Peyer's patch (tissue), 4 donors: ENCODE measurements around the gene ABCD2. TPM values are rescaled to one million over a fixed set of nuclear protein-coding genes. Genes with fewer than 3 reads are reported as not detected.

Experiments
- DNase-seq, 3 donors: peaks; one replicate each; pipeline ENCODE4 v3.0.0-alpha.2; 2017 to 2019
- H3K27ac ChIP-seq, 4 donors: fragments of 200-600 bp; sonication (generic); one replicate each; pipeline ENCODE4 v1.5.1; 2016 to 2019
- H3K27me3 ChIP-seq, 2 donors: fragments of 200-600 bp; sonication (generic); one replicate each; pipeline ENCODE4 v1.5.1; 2019
- H3K36me3 ChIP-seq, 3 donors: fragments of 200-600 bp; sonication (generic); one replicate each; pipeline ENCODE4 v1.5.1; 2016 to 2019
- H3K4me1 ChIP-seq, 4 donors: fragments of 200-600 bp; sonication (generic); one replicate each; pipeline ENCODE4 v1.5.1; 2016 to 2019
- H3K4me3 ChIP-seq, 4 donors: fragments of 200-600 bp; sonication (generic); 1 replicate in 3 of 4; 2 replicates in 1 of 4; pipeline ENCODE4 v1.5.1; 2016 to 2019; ENCODE audit warnings: mild to moderate bottlenecking in 1 of 4
- H3K9me3 ChIP-seq, 4 donors: fragments of 200-600 bp; sonication (generic); one replicate each; pipeline ENCODE4 v1.5.1; 2016 to 2019; ENCODE audit warnings: mild to moderate bottlenecking in 1 of 4
- POLR2A ChIP-seq, 2 donors: fragments of 450-650 bp; IDR thresholded peaks; one replicate each; pipeline ENCODE4 v1.5.1; 2017; ENCODE audit warnings: antibody characterized with exemption in 2 of 2, mild to moderate bottlenecking in 2 of 2, moderate library complexity in 2 of 2
- total RNA-seq, 4 donors: library from RNA; depleted of rRNA; stranded (reverse); fragments of >200 nt; gene quantifications; one replicate each; pipeline ENCODE4 v1.1.0, GENCODE V29; 2016
- TF ChIP-seq, protein P1 (sequence below), 6 experiments: fragments of 450-650 bp in 4 of 6; fragments of 200-600 bp in 2 of 6; sonication (generic) in 1 of 6; IDR thresholded peaks; one replicate each; pipeline ENCODE4 v1.5.1; 2017 to 2019; ENCODE audit warnings: antibody characterized with exemption in 6 of 6, mild to moderate bottlenecking in 3 of 6, moderate library complexity in 1 of 6

Gene ABCD2
- total RNA-seq, 4 donors from 2014 or later = 0.54 to 1.7 (median 0.88) TPM; not detected in 1

DNA sequence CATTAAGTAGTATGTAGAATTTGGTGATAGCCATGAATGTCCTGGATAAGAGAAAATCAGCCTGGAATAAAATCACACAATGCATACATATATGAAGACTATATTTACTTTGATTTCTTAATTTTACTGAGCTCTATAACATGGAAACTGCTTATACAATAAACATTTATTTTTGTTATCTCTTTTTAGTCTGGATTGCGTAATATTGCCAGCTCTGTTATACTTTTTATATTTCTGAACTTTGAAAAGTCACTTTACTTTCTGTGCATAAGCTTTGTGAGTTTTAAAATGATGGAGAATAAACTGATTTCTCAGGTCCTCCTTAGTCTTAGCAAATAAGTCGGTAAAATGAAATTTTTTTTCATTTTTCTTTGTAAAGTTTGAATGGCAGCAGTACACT, 19.2 kb upstream of the ABCD2 start:
- no peak overlapping the region for H3K4me3 ChIP-seq
- no peak for TF ChIP-seq POLR2A (IDR thresholded peaks at IDR 0.05)
- TF ChIP-seq, protein P1, sequence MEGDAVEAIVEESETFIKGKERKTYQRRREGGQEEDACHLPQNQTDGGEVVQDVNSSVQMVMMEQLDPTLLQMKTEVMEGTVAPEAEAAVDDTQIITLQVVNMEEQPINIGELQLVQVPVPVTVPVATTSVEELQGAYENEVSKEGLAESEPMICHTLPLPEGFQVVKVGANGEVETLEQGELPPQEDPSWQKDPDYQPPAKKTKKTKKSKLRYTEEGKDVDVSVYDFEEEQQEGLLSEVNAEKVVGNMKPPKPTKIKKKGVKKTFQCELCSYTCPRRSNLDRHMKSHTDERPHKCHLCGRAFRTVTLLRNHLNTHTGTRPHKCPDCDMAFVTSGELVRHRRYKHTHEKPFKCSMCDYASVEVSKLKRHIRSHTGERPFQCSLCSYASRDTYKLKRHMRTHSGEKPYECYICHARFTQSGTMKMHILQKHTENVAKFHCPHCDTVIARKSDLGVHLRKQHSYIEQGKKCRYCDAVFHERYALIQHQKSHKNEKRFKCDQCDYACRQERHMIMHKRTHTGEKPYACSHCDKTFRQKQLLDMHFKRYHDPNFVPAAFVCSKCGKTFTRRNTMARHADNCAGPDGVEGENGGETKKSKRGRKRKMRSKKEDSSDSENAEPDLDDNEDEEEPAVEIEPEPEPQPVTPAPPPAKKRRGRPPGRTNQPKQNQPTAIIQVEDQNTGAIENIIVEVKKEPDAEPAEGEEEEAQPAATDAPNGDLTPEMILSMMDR (IDR thresholded peaks at IDR 0.05) = no peak

DNA sequence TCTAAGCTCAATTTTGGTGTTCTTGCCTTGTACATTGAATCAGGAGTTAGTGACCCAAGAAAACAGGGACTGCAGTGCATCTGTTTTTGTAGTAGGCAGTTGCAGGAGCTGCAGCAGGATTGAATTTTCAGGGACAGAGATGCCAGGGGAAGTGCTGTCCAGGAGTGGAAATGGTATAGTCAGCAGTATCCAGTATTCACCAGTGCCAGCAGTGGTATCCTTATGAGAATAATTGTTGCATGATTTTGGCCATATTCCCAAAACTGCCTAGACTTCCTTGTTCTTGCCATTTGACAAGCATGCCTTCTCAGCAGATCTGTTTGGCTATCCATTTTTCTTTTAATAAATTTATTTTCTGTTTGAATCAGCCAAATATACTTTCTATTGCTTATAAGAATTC, 18.6 kb upstream of the ABCD2 start:
- H3K9me3 ChIP-seq = no peaks in the 10 kb centered on the region
- H3K27me3 ChIP-seq = no peaks in the 10 kb centered on the region
- no peak overlapping the region for H3K27ac ChIP-seq
- DNase-seq = no peak
- H3K36me3 ChIP-seq = no peaks in the 10 kb centered on the region
- TF ChIP-seq, protein P1 (IDR thresholded peaks at IDR 0.05) = no peak
- TF ChIP-seq POLR2A (IDR thresholded peaks at IDR 0.05) = no peak
- H3K4me1 ChIP-seq = no peaks in the 10 kb centered on the region
- no peak overlapping the region for H3K4me3 ChIP-seq

More for the DNA sequence above, 19.2 kb upstream of the ABCD2 start:
- Histone ChIP-seq H3K36me3 (no peaks in the 10 kb centered on the region), H3K4me1 (no peaks in the 10 kb centered on the region), H3K27ac (no peak overlapping the region), H3K27me3 (no peaks in the 10 kb centered on the region), H3K9me3 (no peaks in the 10 kb centered on the region)
- DNase-seq = no peak

DNA sequence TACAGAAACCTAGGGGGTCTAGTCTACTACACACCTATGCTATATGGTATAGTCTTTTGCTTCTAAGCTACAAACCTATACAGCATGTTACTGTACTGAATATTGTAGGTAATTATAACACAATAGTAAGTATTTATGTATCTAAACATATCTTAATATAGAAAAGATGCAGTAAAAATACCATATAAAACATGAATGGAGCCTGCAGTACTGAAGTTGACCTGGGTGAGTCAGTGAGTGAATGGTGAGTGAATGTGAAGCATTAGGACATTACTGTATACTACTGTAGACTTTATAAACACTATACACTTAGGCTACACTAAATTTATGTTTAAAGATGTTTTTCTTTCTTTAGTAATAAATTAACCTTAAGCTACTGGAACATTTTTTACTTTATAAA, 13.1 kb upstream of the ABCD2 start:
- no peaks in the 10 kb centered on the region for H3K27me3 ChIP-seq
- no peak overlapping the region for H3K27ac ChIP-seq
- H3K4me1 ChIP-seq = no peaks in the 10 kb centered on the region
- no peak overlapping the region for H3K4me3 ChIP-seq
- no peak for TF ChIP-seq POLR2A (IDR thresholded peaks at IDR 0.05)
- TF ChIP-seq, protein P1 (IDR thresholded peaks at IDR 0.05) = no peak
- H3K9me3 ChIP-seq = no peaks in the 10 kb centered on the region
- DNase-seq = no peak
- H3K36me3 ChIP-seq = no peaks in the 10 kb centered on the region

DNA sequence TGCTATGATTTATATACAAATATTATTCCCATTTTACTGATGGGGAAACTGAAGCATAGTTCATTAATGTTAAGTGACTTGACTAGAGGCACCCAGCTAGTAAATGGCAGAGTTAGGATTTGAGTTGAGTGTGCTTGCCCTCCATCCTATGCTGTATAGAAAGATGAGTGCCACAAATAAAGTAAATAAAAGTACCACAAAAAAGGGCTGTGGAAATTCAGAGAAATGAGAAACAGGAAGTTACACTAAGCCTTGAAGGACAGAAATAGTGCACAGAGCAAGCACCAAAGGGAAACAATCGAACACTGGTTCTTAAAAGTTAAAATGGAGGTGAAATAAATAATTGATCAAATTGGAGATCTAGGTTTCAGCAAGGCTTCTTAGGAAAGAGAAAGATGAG, 9.2 kb upstream of the ABCD2 start:
- Histone ChIP-seq H3K4me1 (no peaks in the 10 kb centered on the region), H3K27me3 (no peaks in the 10 kb centered on the region), H3K9me3 (no peaks in the 10 kb centered on the region), H3K4me3 (no peak overlapping the region), H3K27ac (peak overlapping the region in 2 of 4 donors; percentile 18 to 28), H3K36me3 (no peaks in the 10 kb centered on the region)
- TF ChIP-seq, protein P1 (IDR thresholded peaks at IDR 0.05) = no peak
- no peak for TF ChIP-seq POLR2A (IDR thresholded peaks at IDR 0.05)
- no peak for DNase-seq

DNA sequence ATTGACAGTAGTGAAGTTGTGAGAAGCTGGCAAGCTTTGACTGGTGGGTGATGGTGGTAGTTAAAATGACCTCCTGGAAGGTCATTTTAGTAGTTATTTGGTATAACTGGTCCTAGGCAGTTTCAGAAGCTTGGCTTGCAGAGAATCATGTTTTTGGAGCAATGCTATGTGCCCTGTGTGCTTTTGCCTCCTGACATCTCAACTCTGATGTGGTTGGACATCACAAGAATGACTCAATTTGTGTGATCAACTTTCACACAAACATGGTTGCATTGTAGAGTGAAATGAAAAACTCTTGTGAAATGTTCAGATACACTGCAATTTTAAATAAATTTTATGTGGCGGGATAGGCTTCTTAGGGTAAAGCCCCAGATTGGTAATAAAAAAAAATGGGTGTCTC, 8.3 kb upstream of the ABCD2 start:
- H3K36me3 ChIP-seq = no peaks in the 10 kb centered on the region
- no peaks in the 10 kb centered on the region for H3K27me3 ChIP-seq
- no peaks in the 10 kb centered on the region for H3K9me3 ChIP-seq
- TF ChIP-seq, protein P1 (IDR thresholded peaks at IDR 0.05) = no peak
- TF ChIP-seq POLR2A (IDR thresholded peaks at IDR 0.05) = no peak
- H3K4me1 ChIP-seq = no peaks in the 10 kb centered on the region
- no peak overlapping the region for H3K4me3 ChIP-seq
- DNase-seq = no peak
- H3K27ac ChIP-seq = no peak overlapping the region
